NCI-H1436 treated with DMSO at 0.1 percent for 48 hours (cell line): ENCODE results near the gene CCNY.

ENCODE experiments used
- DNase-seq: peaks from one replicate; lab custom pipeline; 2025; lab: John Stamatoyannopoulos, UW

Gene CCNY

GRCh38 chr10:35426657-35427056, 90.3 kb downstream of the CCNY start:
- DNase-seq = no peak

DNA sequence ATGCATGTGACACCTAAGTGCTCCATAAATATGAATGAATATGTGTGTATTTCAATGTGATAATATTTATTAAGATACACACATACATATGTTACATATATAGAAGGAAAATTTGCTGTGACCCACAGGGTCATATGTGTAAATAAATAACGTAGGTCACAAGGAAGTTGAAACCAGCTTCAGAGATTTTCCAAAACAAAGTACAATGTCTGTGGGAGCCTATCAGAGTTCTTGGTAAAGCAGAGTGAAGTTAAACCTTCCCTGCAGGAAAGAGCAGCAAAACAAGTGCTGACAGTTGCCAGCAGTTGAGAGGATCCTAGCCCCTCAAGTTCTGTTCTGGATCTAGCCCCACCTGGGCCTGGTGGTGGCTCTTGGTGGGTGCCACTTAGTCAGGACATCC, 91.2 kb downstream of the CCNY start:
- DNase-seq = no peak

DNA sequence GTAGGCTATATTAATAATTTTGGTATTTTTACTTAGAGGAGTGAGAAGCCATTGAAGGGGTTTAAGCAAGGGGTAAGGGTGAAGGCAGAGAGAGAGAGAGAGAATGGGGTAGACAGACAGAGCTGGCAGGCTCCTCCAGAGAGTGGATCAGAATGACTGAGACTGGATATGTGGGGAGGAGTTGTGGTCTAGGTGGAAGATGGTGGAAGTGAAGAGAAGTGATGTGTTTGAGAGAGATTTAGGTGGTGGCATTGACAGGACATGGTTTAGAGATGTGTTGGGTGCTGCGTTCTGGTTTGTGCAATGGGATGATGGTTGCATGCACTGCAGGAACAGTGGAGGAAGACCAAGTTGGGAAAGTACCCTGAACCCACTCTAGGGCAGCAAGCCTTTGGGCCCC, 92.2 kb downstream of the CCNY start:
- no peak for DNase-seq

- DNase-seq = no peak
Measured at GRCh38 chr10:35432781-35433338, 96.6 kb downstream of the CCNY start.

DNA sequence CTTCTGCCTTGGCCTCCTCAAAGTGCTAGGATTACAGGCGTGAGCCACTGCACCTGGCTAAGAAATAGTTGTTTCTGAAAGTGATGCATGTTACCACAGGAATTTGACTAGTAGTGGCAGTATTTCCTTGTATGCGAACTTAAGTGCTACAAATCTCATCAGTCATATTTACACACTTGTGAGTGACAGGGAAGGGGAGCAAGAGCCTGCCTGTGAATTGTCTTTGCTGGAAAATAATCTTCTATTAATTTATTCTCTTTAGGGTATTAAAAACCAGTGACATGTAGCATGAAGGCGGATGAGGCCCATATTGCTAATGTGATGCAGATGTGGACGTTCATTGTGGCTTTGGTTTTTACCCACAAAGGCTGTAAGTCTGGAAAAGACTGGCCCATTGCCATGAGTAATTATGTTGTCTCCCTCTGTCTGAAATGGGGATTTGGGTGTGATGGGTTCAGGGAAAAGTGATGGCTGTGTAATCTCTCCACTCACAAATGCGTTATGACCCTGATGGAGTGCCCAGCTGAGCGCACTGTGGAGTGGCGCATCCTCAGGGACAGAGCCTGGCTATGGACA, 97.6 kb downstream of the CCNY start:
- no peak for DNase-seq

DNA sequence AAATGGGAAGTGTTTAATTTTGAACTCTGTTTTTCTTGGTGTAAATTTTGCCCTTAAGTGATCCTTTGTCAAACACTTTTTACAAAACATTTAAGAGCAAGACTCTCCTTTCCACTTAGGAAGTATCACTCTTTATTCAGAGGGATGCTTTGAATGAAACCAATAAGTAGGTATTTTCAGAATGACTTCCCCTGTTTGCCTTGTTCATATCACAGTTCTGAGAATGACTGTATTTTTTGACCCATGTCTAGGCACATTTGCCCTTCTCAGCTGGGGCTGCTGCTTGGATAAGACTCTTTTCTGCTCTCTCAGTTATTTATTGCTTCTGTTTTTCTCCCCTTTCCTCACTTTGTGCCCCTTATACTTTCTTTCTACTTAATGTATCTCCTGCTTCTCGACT, 98.2 kb downstream of the CCNY start:
- DNase-seq = no peak

- DNase-seq = no peak
Measured at GRCh38 chr10:35435824-35436223, 99.5 kb downstream of the CCNY start.

- no peak for DNase-seq
Measured at GRCh38 chr10:35437829-35438228, 101.5 kb downstream of the CCNY start.

GRCh38 chr10:35438718-35439571, 102.6 kb downstream of the CCNY start:
- DNase-seq = no peak

DNA sequence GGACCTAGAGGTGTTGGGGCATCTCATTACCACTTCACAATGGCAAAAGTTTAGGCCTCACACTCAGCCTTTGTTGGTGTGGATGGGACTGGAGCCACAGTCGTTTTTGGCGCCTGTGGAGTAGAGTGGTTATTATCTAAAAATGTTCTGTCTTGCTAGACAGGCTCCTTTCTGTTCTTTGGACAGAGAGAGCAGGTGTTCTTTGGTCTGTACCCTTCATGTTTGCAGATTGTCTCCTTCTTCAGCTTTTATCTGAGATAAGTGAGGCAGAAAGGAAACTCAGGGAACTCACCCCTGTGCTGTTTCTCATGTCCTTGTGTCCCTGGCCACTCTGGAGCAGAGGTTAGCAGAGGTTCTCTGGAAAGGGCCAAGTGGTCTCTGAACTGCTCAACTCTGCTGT, 103.7 kb downstream of the CCNY start:
- no peak for DNase-seq

DNA sequence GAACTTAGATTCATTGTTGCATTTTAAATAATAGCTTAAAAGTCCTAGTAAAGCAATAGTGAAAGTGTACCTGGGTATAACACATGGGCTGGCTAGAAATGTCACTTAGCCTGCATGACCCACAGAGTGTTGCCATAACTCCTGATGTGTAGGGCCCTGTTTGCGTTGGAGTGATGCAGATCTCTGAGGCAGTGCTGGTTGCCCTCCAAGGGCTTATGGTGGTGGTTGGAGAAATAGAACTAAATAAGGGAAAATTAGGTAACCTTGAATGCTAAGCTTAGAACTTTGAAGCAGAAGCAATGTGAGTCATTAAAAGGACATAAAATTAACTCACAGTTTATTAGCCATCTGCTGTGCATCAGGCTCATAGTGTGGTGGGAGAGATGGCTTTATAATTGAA, 105.7 kb downstream of the CCNY start:
- no peak for DNase-seq

DNA sequence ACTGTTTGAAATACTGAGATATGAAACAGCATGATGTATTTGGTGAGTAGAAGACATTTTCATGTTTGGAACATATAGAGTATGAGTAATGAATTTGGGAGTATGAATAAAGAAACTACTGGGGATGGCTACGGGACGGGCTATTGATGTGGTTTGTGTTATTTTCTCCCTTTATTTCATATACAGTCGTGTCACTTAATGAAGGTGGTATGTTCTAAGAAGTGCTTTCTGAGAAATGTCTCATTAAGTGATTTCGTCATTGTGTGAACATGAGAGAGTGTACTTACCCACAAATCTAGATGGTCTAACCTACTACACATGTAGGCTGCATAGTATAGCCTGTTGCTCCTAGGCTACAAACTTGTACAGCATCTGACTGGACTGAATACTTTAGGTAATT, 106.3 kb downstream of the CCNY start:
- no peak for DNase-seq

GRCh38 chr10:35443858-35444257, 107.5 kb downstream of the CCNY start:
- DNase-seq = no peak

GRCh38 chr10:35445150-35445884, 109.0 kb downstream of the CCNY start:
- no peak for DNase-seq

- DNase-seq = no peak
Measured at GRCh38 chr10:35446439-35446838, 110.1 kb downstream of the CCNY start.

GRCh38 chr10:35447693-35448407, 111.5 kb downstream of the CCNY start:
- no peak for DNase-seq

GRCh38 chr10:35448687-35449662, 112.7 kb downstream of the CCNY start:
- DNase-seq = no peak

GRCh38 chr10:35449944-35450343, 113.6 kb downstream of the CCNY start:
- no peak for DNase-seq

DNA sequence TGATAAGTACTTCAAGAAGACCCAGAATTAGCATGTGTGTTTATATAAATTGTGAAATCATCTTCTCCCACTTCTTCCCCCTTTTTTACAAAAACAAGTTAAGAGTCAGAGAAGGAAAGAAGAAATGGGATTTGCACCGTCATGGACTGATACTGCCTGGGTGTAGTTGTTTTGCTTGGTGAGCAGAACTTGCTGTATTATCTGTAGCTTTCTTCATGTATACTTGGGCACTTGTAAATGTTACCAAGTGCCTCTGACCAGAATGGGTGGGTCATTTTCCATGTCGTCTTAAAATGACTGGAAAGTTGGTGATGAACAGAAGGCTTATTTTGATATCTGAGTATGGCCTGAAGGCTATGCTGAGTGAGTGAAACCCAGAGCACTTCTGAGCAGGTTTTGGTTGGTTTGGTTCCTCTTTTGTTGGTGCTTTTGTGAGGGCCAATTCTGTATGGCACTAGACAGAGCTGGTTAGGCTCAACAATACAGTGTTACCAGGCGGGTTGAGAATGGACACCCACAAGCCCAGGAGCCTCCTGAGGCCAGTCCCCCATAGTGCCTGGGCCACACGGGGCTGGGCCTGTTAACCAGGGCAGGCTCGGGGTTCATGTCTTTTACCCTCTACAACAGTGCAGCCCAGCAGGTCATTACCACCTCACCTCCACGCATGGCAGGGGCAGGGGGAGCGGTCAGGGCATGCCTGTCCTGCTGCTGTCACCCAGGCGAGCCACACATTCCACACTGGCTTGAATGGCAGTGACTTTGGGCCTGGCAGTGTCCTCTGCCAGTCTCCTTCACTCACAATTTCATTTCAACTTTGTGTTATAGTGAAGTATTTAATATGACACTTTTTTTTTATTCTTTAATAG, 115.1 kb downstream of the CCNY start:
- no peak for DNase-seq

GRCh38 chr10:35452171-35452570, 115.9 kb downstream of the CCNY start:
- DNase-seq = no peak
